NCI-H2196 (cell line): ENCODE data around the gene GPR84.
A peak's percentile ranks its signal among the peaks of the same experiment; 100 is the strongest.

ENCODE experiments used
- DNase-seq: peaks from one replicate; lab custom pipeline; 2025; ENCODE audit not compliant: unreplicated experiment; lab: John Stamatoyannopoulos, UW

GPR84 gene

DNA sequence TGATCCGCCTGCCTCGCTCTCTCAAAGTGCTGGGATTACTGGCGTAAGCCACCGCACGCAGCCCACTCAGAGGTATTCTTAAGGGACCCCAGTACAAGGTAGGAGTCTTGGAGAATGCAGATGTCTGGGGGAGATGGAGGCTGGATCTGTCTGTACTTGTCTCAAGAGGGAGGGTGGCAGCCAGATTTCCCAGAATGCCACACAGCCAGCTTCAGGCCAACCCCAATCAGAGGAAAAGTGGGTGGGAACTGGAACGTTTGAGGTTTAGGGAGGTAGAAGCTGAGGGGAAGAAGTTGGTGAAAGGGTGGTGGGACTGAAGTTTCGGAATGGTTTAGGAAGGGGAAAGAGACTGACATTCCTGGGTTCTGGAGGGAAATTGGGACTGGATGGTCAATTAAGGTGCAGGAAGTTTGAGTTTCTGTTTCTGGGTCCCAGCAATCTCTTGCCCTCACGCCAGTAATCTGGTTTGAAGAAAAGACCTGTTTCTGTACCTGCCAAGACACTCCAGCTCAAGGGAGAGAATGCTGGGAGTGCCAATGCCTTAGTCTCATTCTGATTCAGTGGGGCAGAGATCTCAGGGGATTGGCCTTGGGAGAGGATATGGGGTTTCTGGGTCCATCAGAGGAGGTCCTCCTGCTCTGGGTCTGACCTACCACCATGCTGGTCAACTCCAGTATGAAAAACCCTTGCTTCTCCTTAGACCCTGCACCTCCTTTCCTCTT is 28.4 kb upstream of the GPR84 start:
- DNase-seq, result no peak

DNA sequence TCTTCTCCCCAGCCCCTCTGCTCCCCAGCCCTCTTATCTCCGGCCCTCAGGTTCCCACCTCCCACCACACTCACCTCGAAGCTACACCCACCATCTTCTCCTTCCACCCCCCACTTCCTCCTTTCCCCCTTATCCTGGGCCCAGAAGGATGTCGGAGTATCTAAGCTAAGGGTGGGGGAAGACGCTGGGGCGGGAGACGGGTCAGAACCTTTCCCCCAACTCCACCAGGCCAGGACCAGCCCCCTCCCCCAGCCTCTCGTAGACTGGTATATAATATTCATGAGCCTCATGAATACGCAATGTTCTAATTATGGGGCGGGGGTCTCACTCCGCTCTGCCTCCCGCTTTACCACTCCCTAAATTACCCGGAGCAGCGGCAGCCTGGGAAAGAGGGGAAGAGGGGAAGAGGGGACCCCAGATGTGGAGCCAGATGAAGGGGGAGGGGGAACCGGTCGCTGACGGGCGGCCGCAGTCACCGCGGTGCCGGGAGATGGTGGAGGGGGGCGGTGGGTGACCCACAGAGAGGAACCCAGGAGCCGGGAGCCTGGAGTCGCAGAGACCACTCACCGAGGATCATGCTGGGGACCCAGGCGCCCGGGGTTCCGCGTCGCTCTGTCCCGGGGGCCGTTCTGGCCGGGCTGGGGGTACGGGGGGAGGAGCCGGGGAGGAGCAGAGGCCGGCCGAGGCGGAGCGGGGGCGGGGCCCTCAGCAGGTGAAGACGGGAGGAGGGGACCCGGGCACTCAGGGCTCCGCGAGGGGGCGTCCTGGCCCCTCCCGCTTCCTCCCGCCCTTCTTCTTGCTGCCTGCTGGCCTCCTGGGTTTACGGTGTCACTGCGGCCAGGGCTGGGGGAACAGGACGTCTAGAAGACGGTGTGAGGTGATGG is 26.6 kb upstream of the GPR84 start:
- DNase-seq, result peak; percentile 74

DNA sequence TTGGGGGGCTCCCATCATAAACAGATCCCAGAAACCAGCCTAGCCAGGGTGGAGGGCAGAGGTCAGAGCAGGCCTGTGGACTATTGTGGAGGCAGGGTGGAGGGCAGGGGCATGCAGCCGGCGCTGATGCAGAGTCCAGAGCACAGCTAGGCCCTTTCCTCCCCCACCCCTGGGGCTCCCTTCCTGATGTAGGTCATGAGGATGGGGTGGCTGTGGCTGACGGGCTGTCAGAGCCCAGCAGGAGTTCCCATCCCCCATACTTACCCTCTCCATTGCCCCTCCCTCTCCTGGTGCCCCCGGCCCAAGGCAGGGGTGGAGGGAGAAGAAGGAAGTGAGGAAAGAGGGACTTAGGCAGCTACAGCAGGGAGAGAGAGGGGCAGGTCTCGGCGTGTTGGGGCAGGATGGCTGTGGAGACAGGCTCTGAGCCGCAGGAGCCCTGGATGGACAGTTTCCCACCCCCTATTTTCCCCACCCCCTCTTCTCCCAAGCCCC is 25.9 kb upstream of the GPR84 start:
- DNase-seq, result no peak

GRCh38 chr12:54389607-54390175 is 25.4 kb upstream of the GPR84 start:
- DNase-seq, result no peak

DNA sequence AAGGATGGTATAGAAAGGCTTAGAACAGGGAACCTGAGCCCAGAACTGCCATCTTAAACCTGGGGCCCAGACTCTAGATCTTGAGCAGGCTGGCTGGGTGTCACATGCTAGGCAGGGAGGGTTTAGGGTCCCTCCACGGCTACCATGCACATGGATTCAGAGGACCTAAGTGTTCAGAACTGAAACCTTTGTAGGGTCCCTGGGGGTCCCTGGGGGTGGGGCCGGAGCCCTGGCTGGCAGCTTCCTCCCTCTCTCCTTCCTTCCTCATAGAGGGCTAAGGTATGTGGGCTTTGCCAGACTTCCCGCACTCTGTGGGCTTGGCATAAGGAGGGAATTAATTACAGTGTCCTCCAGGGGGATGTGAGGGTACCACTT is 24.8 kb upstream of the GPR84 start:
- DNase-seq, result no peak

- DNase-seq, result no peak
Measured at GRCh38 chr12:54388237-54389133, 24.2 kb upstream of the GPR84 start.

GRCh38 chr12:54387114-54387467 is 22.8 kb upstream of the GPR84 start:
- no peak for DNase-seq

- DNase-seq, result no peak
Measured at GRCh38 chr12:54386403-54387113, 22.3 kb upstream of the GPR84 start.

DNA sequence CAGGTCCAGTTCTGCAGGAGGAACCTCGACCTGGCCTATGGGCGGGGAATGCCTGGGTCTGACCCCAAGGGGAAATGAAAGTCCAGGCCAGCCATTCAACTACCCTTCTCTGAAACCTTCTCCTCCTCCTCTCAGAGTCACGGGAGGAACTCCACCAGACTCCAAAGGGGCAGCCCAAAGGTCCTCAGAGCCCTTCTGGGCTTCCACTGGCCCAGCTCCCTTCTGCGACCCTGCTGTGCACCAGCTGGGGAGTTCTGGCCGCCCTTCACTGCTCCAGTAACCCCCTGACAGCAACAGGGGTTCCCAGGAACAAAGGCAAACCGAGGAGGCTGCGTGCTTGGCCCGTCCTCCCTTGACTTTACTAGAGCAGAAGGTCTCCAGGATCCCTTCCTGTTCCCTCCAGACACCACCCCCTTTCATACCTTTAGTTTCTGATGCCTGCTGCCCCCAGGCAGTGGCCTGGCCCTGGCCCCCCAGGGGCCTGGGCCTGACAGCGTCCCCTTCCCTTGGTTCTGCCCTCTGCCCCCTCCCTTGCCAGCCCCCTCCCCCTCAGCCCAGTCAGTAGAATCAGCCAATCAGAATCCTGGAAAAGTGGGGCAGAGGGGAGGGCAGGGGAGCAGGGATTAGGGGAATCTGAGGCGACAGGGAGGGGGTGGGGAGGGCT is 21.1 kb upstream of the GPR84 start:
- no peak for DNase-seq

GRCh38 chr12:54384591-54385041 is 20.3 kb upstream of the GPR84 start, which contains the start of gene ZNF385A:
Gene ZNF385A (minus strand): TSS chr12:54384733. CDS start chr12:54384514, 219 bp downstream.
- no peak for DNase-seq

GRCh38 chr12:54383041-54383609 is 18.8 kb upstream of the GPR84 start:
- no peak for DNase-seq

DNA sequence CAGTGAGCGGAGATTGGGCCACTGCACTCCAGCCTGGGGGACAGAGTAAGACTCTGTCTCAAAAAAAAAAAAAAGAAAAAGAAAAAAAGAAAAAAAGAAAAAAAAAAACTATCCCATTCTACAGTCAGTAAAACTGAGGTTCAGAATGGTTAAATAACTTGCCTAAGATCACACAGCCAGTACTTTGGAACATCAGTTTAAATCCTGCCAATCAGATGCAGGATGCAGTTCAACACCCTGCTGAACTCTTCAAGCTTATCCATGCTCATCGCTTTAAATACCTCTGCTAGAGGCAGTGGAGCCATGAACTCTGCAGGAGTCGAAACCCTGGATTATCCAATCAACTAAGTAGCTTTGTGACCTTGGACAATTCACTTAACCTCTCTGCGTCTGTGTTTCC is 16.9 kb upstream of the GPR84 start:
- DNase-seq, result no peak

GRCh38 chr12:54379398-54380201 is 15.3 kb upstream of the GPR84 start:
- no peak for DNase-seq

DNA sequence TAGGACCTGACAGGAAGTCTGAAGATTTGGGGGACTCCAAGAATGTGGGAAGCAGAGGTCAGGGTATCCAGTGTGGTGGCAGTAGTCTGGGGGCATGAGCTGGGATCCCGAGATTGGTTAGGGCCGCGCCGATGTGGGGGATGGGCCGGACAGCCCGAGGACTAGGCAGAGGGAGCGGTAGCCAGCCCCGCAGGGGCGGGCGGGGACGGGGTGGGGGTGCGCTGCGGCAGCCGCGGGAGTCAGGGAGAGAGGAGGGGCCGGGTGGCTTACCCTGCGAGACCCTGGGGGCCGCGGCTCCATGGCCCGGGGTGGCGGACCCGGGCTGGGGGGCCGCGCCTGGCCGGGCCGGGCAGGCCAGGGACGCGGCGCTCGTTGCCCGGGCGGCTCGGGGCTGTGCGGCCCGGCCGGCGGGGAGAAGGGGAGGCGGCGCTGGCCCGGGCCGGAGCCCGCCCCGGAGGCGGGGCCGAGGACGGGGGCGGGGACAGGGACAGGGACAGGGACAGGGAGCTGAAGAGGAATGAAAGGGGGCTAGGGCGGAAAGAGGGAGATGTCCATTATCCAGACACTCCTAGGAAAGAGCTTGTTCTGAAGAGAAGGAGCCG is 14.6 kb upstream of the GPR84 start:
- no peak for DNase-seq

DNA sequence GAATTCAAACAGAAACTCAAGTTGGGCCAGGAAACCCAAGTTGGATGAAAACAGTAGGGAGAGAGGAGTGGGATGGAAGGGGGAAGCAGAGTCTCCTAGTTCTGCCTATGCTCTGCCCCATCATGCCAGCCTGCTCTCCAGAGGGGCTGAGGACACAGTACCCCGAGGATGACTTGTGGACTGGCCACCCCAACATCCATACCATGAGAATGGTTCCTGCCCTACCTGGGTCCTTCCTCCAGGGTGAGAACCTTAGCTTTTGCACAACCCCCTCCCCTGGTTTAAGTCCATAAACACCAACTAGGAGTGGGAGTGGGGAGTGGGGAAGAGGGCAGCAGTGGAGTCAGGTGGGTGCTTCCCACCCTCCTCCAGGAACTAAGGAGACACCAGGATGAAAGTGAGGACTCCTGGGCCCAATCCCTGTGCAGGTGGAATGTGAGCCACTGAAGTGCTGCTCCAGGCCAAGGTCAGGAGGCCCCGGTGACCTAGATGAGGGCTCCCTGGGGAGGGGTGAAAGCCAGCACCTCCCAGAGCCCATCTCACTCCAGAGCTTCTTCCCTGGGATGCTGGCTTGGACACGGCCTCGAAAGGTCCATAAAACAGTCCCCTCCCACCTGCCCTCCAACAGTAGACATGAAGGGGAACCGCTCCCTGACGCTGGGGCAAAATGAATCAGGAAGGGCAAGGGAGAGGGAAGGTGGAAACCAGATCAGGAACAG is 13.7 kb upstream of the GPR84 start:
- no peak for DNase-seq

- no peak for DNase-seq
Measured at GRCh38 chr12:54377007-54377406, 12.7 kb upstream of the GPR84 start.

DNA sequence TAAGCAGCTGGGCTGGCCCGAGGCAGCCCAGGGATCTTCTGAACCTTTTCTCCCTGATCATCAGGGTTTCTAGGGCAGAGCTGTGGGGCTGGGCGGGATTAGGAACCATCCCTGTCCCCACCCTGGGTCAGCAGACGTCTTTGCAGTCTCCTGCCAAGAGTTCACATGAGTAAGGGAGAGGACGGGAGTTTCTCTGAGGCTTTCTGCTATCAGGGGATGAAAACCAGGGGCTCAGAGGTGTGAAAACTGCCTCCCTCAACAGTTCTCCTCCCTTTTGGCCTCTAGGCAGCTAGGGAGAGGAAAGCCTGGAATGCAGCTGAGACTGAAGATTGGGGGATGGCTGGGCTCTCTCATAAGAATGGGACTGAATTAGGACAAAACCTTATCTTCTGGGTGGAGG is 12.3 kb upstream of the GPR84 start:
- DNase-seq, result no peak

DNA sequence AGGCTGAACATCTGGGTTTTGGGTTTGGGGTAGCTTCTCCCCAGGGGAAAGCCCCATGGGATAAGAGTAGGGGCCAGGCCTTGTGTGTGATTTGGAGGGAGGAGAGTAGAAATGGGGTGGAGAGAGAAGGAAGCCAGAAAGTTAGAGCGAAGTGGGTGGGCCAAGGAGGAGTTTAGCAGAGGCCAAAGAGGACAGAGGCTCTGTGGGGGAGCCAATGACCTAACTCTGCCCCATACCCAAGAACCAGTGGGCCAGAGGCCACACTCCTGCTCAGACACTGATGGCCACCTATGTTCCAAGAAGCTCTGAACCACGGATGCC is 10.9 kb upstream of the GPR84 start:
- DNase-seq, result no peak
